Endothelial cell of umbilical vein (primary cell): Measurements from ENCODE around the gene EPB41L4B.

ENCODE experiments used
- CTCF ChIP-seq, 2 donors: IDR thresholded peaks; 1 replicate in 1 of 2; 2 replicates in 1 of 2; pipeline ENCODE4 v1.5.1; 2011; ENCODE audit warnings: low read length in 2 of 2, mild to moderate bottlenecking in 2 of 2, moderate library complexity in 2 of 2, control low read depth in 1 of 2, inconsistent platforms in 1 of 2, low read depth in 1 of 2; ENCODE audit not compliant: insufficient read depth in 1 of 2; ENCODE audit errors: extremely low read depth in 1 of 2
- EZH2 ChIP-seq: IDR thresholded peaks from 2 replicates; pipeline ENCODE4 v1.6.1; 2012; ENCODE audit warnings: borderline replicate concordance, low read depth, mild to moderate bottlenecking, moderate library complexity, low read length, inconsistent platforms; ENCODE audit not compliant: severe bottlenecking
- JUN ChIP-seq: IDR thresholded peaks from 2 replicates; pipeline ENCODE4 v1.6.1; 2011; ENCODE audit warnings: borderline replicate concordance, low read depth; ENCODE audit not compliant: insufficient read length, insufficient read depth
- POLR2A ChIP-seq: IDR thresholded peaks from 2 replicates; pipeline ENCODE4 v1.6.1; 2012; ENCODE audit warnings: low read depth, mild to moderate bottlenecking, control low read depth, low read length
- POLR2AphosphoS5 ChIP-seq: IDR thresholded peaks from 2 replicates; pipeline ENCODE4 v1.6.1; 2012; ENCODE audit warnings: low read depth, mild to moderate bottlenecking, control low read depth, low read length, moderate library complexity; ENCODE audit not compliant: insufficient read depth

- TF ChIP-seq POLR2AphosphoS5 = no peak
- no peak for TF ChIP-seq POLR2A
- TF ChIP-seq CTCF (IDR thresholded peaks at IDR 0.05; ENCODE audit: extremely low read depth in 1 of 2, insufficient read depth in 1 of 2, low read depth in 1 of 2, low read length in 2 of 2) = no peak
- no peak for TF ChIP-seq EZH2
- TF ChIP-seq JUN = no peak
Measured at GRCh38 chr9:109286571-109286977, 34.3 kb downstream of the EPB41L4B start.
